ENCODE measurements around the gene ARMC9.

GRCh38 chr2:231421051-231421580, 222.7 kb downstream of the ARMC9 start:
- no peak for TF ChIP-seq SIN3A (IDR thresholded peaks at IDR 0.05; ENCODE audit: borderline replicate concordance, insufficient read depth, low read length)
- no peak for TF ChIP-seq POLR2AphosphoS5 (IDR thresholded peaks at IDR 0.05; ENCODE audit: low read depth, low read length)
- TF ChIP-seq REST (IDR thresholded peaks at IDR 0.05; ENCODE audit: insufficient read depth in 1 of 2, low read depth in 2 of 2, low read length in 2 of 2) = no peak

Measured in PFSK-1 (cell line).